Measurements from ENCODE around the gene TRIM67.
"Not testable (repeated sequence)": the region's sequence is repeated elsewhere in the genome, so short reads cannot be mapped to it uniquely, and the experiment has no call there.

Gene TRIM67

DNA sequence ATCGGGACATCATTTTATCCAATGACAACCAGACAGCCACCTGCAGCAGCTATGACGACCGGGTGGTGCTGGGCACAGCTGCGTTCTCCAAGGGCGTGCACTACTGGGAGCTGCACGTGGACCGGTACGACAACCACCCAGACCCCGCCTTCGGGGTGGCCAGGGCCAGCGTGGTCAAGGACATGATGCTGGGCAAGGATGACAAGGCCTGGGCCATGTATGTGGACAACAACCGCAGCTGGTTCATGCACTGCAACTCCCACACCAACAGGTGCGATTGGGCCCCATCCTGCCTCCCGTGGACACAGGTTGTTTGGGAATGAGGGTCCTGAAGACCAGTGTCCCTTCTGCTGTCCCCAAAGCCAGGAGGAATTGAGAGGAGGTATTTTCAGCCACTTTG lies 47.1 kb downstream of the TRIM67 start:
- DNase-seq = no peak

DNA sequence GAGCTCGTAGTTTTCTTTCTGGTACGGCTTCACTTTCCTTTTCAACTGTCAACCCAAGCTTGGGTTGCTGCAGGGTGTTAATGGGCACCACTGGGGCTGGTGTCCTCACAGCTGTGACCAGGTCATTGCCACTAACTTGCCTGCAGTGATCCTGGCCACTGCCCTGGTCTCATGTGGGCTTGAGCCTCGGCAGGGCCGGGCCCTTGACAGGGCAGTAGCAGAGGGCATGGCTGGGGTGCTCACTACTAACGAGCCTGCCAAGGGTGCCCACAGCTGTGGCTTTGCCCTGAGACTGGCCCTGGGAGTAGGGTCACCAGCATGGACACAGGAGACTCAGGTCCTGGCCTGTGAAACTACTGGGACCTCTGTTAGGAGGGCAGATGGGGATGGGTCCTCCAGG lies 47.7 kb downstream of the TRIM67 start:
- no peak for DNase-seq

DNA sequence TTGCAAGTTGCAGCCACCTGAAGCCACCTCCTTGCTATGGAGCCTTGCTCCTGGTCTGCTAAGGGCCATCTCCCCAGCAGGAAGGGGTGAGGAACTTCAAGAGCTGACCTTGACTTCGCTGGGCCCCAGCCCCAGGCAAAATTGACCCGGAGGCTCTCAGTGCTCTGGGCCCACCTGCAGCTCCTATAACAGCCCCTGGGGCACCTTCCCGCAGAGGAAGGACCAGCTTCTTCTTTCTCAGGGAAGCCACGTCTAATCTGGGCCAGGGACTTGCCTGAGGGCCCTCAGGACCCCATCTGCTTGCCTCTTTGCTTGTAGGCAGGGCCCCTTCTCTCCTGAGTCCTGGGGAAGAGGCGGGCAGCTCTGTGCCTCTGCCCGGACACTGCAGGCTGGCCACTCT lies 48.3 kb downstream of the TRIM67 start:
- DNase-seq = no peak

DNA sequence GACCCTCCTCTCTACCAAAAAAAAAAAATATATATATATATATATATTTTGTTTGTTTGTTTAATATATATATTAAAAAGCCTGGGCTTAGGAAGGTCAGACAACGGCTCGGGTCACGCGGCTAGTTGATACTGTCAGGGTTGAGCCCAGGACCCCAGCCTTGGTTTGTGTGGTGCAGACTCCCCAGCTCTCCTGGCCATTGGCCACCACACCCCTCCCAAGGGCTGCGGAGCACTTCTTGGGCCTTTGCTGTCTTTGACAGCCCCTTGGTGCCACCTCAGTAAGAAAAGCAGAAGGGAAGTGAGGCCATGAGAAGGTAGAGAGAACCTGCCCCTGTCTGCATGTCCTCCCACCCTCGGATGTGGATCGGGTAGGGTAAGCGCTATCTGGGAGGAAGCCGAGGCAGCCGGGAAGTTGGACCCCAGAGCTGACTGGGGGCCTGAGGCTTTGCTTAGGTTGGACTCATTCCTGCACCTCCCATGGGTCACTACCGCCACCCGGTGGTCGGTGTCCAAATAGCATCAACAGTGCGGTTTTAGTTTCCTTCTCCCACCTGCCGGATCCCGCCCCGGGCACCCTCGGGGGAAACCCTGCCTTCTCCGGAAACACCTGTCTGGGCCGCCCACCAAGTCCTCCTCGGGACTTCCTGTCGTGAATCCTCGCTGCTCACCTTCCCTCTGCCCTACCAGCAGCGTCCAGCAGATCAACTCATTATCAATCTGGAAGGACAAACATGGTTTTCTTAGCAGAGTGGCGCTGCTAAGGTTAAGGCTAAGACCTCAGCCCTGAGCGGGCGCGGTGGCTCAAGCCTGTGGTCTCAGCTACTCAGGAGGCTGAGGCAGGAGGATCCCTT lies 49.4 kb downstream of the TRIM67 start:
- peak; percentile 82 for DNase-seq

DNA sequence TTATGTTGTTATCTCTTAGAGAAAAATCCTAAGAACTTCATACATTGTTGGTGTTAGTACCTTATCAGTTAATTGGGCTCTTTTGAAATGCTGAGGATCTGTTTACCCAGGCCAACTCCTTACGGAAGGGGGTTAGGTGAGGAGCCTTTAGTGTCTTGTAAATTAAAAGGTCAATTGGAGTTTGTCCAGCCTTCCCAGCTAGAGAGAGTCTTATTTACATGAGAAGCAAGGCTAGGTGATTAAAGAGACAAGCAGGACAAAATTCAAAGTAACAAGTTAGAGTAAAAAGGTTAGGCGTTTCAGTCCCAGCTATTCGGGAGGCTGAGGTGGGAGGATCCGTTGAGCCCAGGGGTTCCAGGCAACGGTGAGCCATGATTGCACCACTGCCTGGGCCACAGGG lies 50.4 kb downstream of the TRIM67 start:
- DNase-seq = not testable (repeated sequence)

DNA sequence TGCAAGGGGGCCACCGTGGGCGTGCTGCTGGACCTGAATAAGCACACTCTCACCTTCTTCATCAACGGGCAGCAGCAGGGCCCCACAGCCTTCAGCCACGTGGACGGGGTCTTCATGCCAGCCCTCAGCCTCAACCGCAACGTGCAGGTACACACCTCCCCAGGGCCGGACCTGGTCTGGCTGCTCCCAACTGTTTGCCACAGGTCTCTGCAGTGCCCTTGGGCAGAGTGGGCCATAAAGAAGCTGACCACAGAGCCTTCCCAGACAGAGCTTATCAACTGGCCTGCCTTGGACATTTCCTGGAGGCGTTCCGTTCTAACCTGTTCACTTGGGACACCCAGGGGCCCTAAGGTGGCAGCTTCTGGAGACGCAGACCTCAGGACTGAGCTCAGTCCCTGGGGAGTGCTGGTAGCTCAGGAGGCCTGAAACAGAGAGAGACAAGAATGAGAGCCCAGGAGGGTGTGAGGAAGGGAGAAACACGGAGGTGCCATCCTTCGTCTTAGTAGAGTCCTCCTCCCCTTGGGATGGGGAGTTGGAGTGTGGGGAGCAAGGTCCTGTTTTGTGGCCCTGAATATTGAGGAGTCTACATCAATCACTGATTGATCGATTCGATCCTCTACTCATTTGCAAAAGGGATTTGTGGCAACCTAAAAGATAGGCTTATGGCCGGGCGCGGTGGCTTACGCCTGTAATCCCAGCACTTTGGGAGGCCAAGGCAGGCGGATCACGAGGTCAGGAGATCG lies 52.1 kb downstream of the TRIM67 start:
- no peak for DNase-seq

DNA sequence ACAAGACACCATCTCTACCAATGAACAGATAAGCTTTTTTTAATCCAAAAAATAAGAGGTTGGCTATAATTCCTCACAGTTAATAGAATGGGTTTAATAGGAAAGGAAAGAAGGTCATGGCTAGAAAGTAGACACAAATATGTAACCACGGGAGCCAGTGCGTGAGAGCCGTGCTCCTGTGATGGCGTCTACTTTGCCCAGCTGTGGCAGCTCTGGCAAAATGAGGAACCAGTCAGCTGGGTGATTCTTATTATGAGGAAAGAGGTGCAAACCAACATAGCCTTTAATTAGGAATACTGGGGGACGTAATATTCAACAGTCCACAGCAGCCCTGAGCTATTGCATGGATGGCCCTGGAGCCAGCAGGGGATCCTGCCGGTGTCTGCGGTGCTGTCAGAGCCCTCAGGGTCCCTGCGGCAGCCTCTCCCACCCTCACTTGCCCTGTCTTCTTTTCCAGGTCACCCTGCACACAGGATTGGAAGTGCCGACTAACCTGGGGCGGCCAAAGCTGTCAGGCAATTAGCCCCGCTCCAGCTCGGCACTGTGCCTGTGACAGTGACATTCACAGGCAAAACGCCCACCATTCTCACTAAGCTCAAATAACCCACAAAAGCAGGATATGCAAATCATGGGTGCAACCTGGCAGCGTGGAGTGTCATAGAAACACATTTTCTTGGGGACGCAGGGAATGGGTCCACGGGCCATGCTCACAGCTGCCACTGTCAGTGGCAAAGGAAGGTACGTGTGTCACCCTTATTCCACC lies 53.2 kb downstream of the TRIM67 start:
- DNase-seq = no peak

DNA sequence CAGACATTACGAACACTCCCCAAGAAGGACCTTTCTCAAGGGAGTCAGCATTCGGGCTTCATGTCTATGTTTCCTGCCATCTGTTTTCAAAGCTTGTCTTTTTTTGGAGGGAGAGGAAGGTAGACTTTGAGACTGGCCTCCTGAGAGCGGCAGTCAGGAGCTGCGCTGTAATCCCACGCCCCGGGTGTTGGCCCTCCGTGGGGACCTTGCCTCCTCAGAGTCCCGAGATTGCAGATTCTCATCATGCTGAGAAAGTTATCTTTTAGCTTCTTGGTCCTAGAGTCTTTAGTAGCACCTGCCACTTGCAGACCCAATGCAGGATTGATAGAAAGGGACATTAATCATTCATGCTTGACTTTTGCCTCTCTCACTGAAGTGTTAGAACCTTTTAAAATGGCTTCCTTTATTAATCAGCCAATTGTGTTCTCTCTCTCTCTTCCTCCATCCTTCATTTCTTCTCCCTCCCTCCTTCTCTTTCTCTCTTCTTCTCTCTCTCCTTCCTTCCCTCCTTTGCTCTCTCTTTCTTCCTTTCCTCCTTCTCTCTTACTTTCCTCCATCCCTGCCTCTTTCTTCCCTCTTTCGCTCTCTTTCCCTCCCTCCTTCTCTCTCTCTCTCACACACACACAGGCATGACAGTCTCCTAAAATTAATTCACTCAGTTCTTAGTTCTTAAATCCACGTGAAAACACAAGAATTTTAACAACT lies 54.0 kb downstream of the TRIM67 start:
- no peak for DNase-seq

DNA sequence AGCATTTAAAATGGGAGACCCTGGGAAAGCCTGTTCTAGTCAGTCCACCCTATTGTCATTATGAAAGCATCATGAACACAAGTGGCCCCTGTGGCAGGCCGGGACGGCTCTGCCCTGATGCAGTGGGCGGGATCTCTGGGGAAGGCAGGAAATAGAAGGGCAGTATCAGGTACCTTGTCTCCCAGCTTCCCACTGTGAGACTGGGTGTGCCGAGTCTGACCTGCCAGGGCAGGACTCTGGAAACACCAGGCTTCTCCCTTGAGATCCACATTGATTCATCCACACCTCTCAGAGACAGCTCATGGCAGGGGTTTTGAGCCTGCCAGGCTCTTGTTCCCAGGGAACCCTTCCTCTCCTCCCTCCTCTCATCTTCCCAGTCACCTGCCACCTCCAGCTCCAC lies 54.6 kb downstream of the TRIM67 start:
- DNase-seq = no peak

DNA sequence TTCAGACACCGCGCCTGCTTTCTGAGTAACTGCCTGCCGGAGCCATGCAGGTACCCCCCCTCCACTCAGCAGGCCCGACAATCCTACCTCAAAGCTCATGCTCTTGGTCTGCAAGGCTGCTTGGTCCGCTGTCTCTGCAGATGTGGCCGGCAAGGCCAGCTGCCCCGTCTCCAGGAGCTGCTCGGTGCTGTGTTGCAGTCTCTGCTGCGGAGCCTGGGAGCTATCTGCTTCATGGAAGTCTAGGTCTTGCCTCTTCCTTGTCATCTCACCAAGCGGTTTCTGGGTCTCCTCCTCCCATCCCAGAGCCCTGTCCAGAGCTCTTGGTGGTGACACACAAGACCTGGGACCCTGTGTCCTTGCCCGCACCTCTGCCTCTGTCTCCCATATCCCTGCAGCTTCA lies 55.2 kb downstream of the TRIM67 start:
- no peak for DNase-seq

DNA sequence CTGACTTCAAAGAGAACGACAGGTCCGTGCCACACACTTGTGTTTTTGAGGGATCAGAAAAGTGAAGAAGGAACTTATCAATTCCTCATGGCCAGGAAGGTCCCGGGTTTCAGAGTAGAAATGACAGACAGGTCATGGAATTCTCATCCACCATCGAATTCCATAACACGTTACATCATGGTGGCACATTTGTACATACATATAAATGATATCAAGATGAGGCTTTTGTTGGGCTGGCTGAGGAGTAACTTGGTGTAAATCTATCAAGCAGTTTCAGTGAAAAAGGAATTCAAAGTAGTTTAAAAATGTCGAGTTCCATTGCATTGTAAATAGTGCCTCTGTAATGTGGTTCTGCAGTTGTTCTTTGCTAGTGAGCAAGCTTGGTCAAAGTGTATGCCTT lies 56.2 kb downstream of the TRIM67 start:
- DNase-seq = no peak

DNA sequence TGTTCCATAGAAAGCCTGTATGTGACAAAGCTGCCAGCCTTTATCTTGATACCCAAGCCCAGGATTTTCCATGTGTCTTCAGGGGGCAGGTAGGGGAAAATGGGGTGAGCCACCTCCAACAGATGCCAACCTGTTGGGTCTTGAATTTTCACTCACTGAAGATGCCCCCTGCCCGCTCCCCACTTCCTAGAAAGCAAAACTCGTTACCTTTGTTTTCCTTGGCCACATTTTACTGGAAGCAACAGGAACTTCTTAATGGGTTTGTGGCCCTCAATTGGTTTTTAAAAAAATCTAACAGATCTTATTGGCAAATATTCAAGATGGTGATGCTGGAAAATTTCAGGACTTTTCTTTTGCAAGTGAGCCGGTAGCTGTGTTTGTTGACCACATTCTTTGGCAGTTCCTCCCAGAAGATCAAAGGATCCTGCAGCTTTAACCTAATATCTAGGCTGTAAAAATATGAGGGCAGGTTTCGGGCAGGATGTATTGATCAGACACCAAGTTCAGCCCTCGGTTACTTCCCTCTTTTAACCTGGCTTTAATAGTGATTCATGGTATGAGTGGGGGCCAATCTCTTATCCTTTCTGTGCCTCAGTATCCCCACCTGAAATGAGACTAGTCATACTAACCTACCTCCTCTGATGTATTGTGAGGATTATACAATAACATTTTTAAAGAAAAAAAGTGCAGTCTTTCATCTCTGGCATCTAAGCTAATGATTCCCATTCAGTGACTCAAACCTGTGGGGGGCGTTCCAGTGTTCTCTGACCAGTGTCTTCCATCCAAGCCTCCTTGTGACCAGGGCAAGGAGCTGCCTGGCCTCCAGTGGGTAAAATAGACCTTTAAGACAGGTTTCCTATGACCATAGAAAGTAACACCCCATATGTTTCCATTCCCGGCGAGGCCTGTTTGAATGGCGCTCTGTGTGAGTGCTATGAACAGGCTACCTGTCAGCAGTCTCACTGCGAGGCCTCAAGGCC lies 57.9 kb downstream of the TRIM67 start:
- DNase-seq = no peak

DNA sequence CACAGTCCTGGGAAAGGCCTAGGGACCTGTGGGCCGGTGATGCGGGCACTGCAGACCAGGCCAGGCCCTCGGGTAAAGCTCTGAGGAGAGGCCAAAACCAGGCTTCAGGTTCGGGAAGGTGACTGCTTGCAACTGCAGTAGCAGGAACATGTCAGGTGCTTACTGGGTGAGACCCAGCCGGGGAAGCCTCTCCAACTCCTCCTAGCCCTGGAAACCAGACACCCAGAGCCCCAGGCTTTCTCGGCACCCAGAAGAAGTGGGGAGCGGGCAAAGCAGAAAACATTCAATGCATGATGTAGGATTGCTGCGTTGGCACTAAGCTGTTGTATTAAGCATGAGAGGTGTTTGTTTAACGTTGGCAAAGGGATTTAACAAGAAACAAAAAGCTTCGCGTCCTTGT lies 58.9 kb downstream of the TRIM67 start:
- DNase-seq = no peak

DNA sequence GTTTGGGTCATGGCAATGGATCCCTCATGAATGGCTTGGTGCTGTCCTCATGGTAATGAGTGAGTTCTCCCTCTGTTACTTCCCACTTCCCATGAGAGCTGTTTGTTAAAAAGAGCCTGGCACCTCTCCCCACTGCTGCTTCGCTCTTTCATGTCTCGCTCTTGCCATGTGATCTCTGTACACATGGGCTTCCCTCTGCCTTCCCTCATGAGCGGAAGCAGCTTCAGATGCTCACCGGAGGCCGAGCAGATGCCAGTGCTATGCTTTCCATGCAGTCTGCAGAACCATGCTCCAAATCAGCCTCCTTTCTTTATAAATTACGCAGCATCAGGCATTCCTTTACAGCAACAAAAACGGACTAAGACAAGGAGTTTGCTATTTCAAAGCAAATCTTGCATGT lies 64.3 kb downstream of the TRIM67 start:
- no peak for DNase-seq

DNA sequence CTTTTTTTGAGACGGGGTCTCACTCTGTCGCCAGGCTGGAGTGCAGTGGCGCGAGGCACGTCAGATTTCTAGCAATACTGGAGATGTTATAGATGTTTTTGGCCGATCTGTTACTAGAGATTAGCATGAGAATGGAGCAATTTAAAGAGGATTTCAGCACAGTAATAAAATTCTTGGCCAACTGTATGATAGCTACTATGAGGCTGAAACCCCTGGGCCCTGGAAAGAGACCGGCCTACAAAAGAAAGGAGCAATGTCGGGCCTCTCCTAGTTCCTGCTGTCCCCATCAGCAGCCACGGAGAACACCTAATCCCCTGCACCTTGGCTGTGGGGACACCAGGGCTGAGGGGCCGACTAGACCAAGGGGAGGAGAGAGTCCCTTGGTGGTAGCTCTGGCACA lies 69.7 kb downstream of the TRIM67 start:
- DNase-seq = no peak

DNA sequence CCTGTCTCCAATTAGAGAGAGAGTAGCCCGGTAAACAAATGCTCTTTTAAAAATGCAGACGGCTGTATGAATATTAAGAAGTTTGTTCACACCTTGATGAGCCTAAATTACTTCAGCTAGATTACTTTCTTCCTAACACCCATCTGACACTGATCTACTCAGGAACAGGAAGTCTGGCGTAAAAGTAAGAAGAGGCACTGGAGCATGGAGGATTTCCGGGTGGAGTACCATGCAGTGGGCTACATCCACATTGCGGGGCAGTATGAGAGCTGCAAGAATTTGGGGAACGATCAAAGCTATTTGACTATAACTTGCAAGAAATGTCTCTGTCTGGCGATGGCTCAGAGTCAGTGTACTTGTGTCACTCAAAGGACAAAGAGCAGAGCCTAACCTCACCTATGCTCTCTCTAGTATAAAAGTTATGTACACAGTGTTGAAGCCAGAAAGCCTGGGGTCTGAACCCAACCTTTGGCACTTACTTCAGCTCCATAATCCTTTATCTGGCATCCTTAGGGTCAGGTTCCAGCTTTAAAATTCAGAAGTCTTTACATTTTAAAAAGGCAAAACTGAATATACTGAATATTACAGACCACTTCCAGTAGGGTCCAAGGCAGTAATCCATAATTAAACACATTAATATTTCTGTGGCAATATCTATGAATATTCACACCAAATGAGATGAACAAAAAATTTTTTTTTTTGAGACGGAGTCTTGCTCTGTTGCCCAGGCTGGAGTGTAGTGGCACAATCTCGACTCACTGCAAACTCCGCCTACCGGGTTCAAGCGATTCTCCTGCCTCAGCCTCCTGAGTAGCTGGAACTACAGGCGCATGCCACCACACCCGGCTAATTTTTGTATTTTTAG lies 71.2 kb downstream of the TRIM67 start:
- DNase-seq = no peak

DNA sequence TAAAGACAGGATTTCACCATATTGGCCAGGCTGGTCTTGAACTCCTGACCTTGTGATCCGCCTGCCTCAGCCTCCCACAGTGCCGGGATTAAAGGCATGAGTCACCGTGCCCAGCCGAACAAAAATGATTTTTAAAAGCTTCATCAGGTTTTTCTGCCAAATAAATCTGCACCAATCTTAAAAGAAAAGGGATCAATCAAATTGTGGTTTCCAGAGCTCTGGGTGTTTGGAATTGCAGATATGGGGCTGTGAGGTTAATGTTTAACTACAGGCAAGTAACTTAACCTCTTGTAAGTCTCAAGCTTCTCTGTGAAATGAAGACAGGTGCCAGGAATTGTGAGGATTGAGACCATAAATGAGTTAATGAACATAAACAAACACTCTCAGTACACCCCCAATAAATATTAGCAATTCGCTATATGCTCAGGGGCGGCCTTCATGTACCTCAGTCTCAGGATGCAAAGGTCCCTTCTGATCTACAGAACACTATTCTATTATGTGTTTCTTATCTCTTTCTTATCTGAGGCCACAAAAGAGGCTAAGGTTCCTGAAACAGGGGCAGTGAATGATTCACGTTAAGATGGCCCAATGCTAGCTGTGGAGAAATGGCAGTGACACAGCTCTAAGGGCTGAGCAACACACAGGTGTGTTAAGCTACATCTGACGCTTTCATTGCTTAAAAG lies 72.0 kb downstream of the TRIM67 start:
- DNase-seq = no peak

DNA sequence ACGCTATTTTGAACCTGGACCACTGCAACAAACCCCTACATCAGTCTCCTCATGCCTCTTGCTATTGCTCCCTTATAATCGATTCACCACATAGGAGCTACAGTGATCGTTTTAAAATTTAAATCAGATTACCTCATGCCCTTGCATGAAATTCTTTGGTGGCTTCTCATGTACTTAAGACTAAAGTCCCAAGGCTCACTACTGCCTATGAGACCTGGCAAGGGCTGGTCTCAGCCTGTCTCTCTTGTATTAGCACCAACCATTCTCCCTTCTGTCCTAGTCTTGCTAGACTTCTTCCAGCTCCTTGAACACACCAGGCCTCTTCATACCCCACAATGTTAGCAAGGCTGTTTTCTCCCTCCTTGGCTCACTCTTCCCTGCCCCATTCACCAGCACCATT lies 72.6 kb downstream of the TRIM67 start:
- DNase-seq = no peak

DNA sequence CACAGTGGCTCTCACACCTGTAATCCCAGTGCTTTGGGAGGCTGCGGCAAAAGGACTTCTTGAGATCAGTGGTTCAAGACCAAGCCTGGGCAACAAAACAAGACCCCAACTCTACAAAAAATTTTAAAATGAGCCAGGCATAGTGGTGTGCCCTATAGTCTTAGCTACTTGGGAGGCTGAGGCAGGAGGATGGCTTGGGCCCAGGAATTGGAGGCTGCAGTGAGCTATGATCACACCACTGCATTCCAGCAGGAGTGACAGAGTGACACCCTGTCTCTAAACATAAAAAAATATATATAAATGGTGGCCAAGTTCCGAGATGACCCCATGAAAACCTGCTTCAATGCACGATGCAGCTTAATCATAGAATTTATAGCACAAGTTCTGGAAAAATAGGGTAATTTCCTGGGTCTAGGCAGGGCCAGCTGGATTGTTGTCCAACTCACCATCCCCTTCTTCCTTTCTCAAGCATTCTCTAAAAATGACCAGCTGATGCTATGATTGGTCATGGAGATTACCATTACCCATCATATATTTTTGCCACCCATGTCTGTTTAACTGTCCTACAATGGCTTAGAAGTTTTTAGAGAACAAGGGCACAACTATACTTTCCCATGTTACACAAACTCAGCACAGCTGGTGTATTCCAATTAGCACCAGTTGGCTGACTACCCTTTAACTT lies 73.8 kb downstream of the TRIM67 start:
- no peak for DNase-seq

All from right kidney (tissue), 1 donor.